Neuron (in vitro differentiated cells): ENCODE measurements around the gene PARD3B.

Source experiments
- H2AFZ ChIP-seq: one replicate; pipeline ENCODE4 v1.6.1; 2013; ENCODE audit warnings: low read depth, mild to moderate bottlenecking, inconsistent platforms, low read length, moderate library complexity
- H3K27me3 ChIP-seq: one replicate; pipeline ENCODE4 v1.6.1; 2013; ENCODE audit warnings: low read length; ENCODE audit not compliant: insufficient read depth
- H3K36me3 ChIP-seq: one replicate; pipeline ENCODE4 v1.6.1; 2013; ENCODE audit warnings: low read length; ENCODE audit not compliant: insufficient read depth
- H3K4me1 ChIP-seq: one replicate; pipeline ENCODE4 v1.6.1; 2013; ENCODE audit warnings: low read length; ENCODE audit not compliant: insufficient read depth
- H3K4me3 ChIP-seq: 2 replicates; pipeline ENCODE4 v1.5.1; 2013; ENCODE audit warnings: mild to moderate bottlenecking, low read length, moderate library complexity
- H3K9me3 ChIP-seq: one replicate; pipeline ENCODE4 v1.6.1; 2013; ENCODE audit warnings: low read length

Gene PARD3B

DNA sequence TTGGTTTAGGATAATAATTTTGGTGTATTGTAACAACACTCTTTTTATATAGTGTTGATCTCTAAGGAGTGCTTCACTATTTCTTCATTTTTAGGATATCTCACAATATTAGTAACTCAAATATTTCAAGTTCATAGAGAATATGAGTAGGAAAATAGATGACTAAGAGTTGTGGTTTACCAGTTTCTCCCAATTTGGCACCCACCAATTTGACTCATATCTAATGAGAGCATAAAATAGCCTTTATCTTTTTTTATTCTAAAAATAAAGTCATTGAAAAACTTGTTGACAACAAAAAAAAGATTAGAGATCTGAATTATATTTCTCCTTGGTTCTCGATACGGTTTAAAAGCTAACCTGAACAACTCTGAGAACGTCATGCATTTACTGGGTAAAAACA lies 204.0 kb downstream of the PARD3B start:
- H3K9me3 ChIP-seq, result peaks cover 5% of the 10 kb centered on the region
- H2AFZ ChIP-seq, result no peak overlapping the region
- H3K27me3 ChIP-seq, result no peaks in the 10 kb centered on the region
- H3K4me3 ChIP-seq, result no peak overlapping the region
- no peaks in the 10 kb centered on the region for H3K36me3 ChIP-seq
- no peaks in the 10 kb centered on the region for H3K4me1 ChIP-seq

DNA sequence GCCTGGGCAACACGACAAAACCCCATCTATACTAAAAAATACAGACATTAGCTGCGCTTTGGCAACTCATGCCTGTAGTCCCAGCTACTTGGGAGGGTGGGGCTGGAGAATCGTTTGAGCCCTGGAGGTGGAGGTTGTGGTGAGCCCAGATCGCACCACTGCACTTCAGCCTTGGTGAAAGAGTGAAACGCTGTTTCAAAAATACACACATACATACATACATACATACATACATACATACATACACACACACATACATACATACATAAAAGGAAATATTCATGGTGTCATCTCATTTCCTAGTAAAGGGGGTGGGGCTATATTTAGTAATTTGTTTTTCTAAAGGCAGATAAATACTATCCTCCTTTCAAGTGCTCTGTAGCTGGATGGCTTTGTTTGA lies 205.1 kb downstream of the PARD3B start:
- Histone ChIP-seq H3K27me3 (no peaks in the 10 kb centered on the region), H3K4me3 (no peak overlapping the region), H3K4me1 (no peaks in the 10 kb centered on the region), H3K9me3 (peaks cover 2% of the 10 kb centered on the region), H3K36me3 (no peaks in the 10 kb centered on the region), H2AFZ (no peak overlapping the region)

DNA sequence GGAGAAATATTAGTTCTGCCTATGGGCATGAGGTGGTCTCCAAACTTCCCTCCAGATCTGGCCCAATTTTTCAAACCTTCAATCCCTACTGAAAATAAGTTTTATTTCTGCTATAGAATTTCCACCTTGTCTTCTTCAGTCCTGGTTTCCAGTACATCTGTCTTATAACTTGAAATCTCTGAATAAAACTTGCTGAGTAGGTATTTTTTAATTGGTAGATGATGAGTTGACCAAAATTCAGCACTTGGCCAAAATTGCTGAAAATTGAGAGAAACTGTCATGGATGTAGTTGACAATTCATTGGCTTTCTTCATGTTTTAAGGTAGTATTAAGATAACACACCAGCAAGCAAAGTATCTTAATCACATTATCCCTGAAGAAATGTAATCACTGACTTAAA lies 206.2 kb downstream of the PARD3B start:
- H3K4me1 ChIP-seq, result no peaks in the 10 kb centered on the region
- H3K36me3 ChIP-seq, result no peaks in the 10 kb centered on the region
- no peak overlapping the region for H2AFZ ChIP-seq
- H3K9me3 ChIP-seq, result no peaks in the 10 kb centered on the region
- no peaks in the 10 kb centered on the region for H3K27me3 ChIP-seq
- H3K4me3 ChIP-seq, result no peak overlapping the region

DNA sequence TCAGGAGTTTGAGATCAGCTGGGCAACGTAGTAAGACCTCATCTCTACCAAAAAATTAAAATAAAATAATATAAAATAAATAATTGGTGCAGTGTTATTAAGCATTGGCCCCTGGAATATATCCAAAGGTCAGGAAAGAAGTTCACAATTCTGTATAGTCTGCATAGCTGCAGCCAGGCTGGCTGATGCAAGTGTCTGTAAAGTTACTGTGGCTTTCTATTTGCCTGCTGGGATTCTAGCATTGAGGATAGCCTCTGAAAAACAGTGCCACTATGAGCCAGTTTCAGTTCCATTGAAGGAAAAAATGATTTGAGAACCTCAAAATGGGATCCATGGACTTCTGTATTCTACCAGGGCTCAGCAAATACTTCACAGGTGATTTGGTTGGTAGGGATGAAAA lies 208.6 kb downstream of the PARD3B start:
- Histone ChIP-seq H2AFZ (no peak overlapping the region), H3K36me3 (no peaks in the 10 kb centered on the region), H3K4me1 (no peaks in the 10 kb centered on the region)

DNA sequence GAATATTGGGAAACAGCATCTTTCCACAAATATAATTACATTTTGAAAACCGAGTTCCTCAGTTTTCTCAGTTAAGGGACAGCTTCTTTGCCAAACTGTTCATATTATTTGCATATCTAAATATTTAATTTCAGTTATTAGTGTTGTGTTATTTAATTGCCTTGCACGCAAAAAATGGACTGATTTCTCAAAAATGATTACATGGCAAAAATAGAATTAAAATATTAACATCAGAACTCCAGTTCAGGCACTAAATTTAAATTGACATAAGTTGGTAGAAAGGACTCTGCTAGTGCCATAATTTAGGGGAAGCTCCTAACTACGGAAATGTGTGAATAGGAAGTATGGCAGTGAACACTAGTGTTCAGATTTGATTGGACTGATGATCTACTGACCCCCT lies 209.6 kb downstream of the PARD3B start:
- Histone ChIP-seq H3K4me3 (no peak overlapping the region), H2AFZ (no peak overlapping the region), H3K27me3 (no peaks in the 10 kb centered on the region), H3K9me3 (no peaks in the 10 kb centered on the region), H3K36me3 (no peaks in the 10 kb centered on the region), H3K4me1 (no peaks in the 10 kb centered on the region)

More for the DNA sequence above, 208.6 kb downstream of the PARD3B start:
- H3K4me3 ChIP-seq, result no peak overlapping the region
- H3K9me3 ChIP-seq, result no peaks in the 10 kb centered on the region
- H3K27me3 ChIP-seq, result no peaks in the 10 kb centered on the region

DNA sequence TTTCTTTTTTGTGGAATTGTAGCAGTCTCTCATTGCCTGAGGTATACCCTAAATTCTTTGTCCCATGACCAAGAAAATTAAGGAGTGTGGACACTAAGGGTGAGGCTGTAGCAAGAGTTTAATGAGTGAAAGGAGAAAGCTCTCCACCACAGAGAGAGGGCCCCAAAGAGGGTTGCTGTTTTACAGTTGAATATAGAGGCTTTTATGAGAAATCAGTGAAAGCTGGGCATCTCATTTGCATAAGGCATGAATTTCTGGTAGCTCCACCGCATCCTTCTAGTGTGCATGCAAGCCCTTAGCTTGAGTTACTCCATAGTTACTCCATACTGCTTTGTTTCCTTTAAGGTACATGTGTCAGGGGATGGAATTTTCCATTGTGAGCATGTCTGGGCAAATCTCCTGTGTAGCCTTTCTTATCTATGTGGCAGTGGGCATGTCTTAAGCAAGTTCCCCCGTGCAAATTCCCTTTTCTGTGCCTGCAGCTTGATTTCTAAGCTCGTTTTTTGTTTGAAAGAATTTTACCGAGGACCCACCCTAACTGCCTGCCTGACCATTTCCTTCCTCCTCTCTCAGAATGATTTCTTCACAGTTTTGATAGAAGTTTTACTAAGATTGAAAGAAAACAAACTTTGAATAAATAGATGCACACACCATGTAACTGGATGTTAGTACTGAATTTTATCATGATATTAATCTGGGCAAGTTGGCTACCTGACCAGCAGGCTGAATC lies 218.9 kb downstream of the PARD3B start:
- H3K27me3 ChIP-seq, result no peaks in the 10 kb centered on the region
- no peak overlapping the region for H2AFZ ChIP-seq
- no peaks in the 10 kb centered on the region for H3K36me3 ChIP-seq
- peaks cover 10% of the 10 kb centered on the region for H3K9me3 ChIP-seq
- H3K4me3 ChIP-seq, result no peak overlapping the region
- H3K4me1 ChIP-seq, result no peaks in the 10 kb centered on the region

DNA sequence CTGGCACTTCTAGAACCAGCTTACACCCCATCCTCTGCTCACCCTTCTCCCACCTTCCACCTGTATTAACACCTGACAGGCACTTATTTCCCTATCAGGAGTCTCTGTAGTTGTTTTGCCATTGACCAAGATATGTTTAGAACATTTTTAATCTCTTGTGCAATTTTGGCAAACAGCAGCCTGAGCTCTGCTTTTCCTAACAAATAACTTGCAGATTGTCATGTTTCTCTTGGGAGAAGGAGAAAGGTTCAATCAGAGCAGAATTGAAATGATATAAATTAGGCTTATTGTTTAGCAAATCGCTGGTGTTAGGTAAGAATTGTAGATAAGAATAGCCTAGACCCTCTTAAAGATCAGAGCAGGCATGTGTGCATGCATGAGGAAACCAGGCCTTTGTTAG lies 225.5 kb downstream of the PARD3B start:
- Histone ChIP-seq H3K4me3 (no peak overlapping the region), H3K4me1 (no peaks in the 10 kb centered on the region), H3K27me3 (no peaks in the 10 kb centered on the region), H3K9me3 (peaks cover 3% of the 10 kb centered on the region), H2AFZ (no peak overlapping the region), H3K36me3 (no peaks in the 10 kb centered on the region)

DNA sequence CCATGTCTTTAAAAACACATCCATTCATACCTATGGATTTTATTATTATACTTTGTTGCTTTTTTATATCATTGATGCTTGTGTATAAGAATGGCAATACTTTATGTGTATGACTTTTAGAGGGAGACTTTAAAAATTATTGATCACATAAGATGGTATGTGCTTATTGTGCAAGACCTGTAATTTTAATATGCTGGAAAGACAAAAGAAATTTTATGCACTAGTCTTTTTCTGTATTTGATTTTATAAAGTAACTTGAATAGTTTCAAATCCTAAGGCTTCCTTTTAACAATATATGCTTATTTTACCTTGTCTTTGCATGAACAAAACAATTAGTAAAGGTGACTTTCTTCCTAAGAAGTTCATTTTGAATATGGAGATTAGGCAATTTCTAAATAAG lies 226.4 kb downstream of the PARD3B start:
- H3K9me3 ChIP-seq, result peaks cover 3% of the 10 kb centered on the region
- no peak overlapping the region for H2AFZ ChIP-seq
- H3K36me3 ChIP-seq, result no peaks in the 10 kb centered on the region
- no peaks in the 10 kb centered on the region for H3K27me3 ChIP-seq
- H3K4me3 ChIP-seq, result no peak overlapping the region
- H3K4me1 ChIP-seq, result no peaks in the 10 kb centered on the region

DNA sequence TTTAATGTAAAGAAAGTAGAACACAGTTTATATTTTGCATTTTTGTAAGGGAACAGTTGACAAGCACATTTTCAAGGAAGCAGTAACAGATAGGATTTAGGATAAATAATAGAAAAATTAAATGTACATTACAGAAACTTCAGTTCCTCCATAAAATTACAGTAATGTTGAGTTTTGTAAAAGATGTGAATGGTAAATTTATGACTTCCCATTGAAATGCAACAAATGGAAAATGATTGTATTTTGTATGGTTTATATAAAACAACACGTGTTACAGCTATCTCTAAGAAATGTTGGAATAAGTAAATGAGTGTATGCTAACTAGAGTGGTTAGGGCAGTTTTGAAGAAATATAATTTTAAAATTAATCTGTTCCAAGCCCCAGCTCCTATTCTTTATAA lies 227.3 kb downstream of the PARD3B start:
- H3K4me1 ChIP-seq, result no peaks in the 10 kb centered on the region
- no peaks in the 10 kb centered on the region for H3K27me3 ChIP-seq
- H3K9me3 ChIP-seq, result peaks cover 3% of the 10 kb centered on the region
- no peak overlapping the region for H2AFZ ChIP-seq
- no peaks in the 10 kb centered on the region for H3K36me3 ChIP-seq
- H3K4me3 ChIP-seq, result no peak overlapping the region

DNA sequence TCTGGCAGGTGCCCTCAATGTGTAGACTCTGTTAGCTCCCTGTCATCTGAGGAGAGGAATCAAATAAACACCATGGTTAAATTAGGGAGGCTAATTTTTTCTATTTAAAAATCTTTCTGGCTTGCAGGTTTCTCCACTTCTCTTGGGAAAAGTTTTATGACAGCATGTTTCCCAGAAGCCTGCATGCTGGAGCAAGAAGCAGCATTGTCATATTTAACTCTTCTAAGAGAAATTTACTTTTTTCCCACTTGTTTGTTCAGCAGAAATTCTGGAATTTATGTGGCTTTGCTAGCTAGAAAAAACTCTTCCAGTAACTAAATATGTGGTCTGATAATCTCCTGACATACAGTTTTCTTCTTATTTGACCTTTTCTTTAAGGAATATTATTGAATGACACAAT lies 230.5 kb downstream of the PARD3B start:
- no peaks in the 10 kb centered on the region for H3K9me3 ChIP-seq

DNA sequence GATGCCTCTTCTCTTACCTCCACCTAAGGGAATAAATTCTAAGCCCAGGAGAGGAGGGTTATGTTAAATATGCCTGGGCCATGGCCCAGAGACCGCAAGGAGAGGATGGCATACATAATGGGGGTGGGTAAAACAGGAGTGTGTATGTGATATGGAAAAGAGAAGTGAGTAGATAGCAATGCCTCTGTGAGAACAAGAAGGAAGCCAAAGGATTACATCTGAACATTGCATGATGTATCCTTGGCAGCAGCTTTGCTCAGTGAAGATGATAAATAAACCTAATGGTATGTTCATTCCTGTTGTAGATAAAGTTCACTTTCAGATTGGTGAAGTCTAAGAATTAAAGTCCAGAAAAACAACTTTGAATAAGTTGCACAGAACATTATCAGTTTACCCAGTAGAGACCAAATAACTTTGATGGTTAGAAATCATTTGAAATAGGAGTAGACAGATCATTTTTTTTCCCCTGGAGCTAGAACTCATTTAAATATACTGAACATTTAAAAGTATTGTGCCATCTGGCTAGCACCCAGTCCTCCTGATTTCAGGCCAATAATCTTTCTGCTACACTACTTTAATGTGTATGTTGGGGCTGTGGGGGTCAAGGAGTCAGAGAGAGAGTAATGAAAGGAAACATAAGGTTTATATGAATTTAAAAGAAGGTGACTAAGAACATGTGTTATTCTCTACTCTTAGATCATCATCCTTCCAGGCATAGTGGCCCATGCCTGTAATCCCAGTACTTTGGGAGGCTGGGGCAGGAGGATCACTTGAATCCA lies 231.7 kb downstream of the PARD3B start:
- H3K9me3 ChIP-seq, result no peaks in the 10 kb centered on the region
- H3K4me1 ChIP-seq, result no peaks in the 10 kb centered on the region
- H2AFZ ChIP-seq, result no peak overlapping the region
- no peak overlapping the region for H3K4me3 ChIP-seq
- H3K27me3 ChIP-seq, result no peaks in the 10 kb centered on the region
- no peaks in the 10 kb centered on the region for H3K36me3 ChIP-seq

More for the DNA sequence above, 230.5 kb downstream of the PARD3B start:
- Histone ChIP-seq H3K4me3 (no peak overlapping the region), H2AFZ (no peak overlapping the region), H3K36me3 (no peaks in the 10 kb centered on the region), H3K4me1 (no peaks in the 10 kb centered on the region), H3K27me3 (no peaks in the 10 kb centered on the region)

DNA sequence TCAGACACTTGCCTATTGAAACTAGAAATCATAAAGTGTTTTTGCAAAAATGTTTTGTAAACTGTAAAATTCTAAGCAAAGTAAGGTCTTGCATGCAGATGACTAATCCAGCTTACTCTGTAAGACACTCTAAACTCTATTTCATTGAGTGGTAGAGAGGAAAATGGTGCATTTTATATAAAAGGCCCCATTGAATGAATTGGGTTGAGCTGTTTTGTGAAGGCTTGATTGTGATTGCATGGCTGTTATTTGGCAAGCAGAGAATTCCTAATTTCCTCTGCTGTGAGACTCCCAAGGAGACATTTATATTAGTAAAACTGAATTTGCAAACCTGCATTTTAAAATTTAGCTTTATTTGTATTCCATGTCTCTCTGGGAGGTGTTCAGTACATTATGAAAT lies 234.5 kb downstream of the PARD3B start:
- H3K4me3 ChIP-seq, result no peak overlapping the region
- no peaks in the 10 kb centered on the region for H3K27me3 ChIP-seq
- H3K4me1 ChIP-seq, result no peaks in the 10 kb centered on the region
- no peaks in the 10 kb centered on the region for H3K36me3 ChIP-seq
- H3K9me3 ChIP-seq, result no peaks in the 10 kb centered on the region
- no peak overlapping the region for H2AFZ ChIP-seq

DNA sequence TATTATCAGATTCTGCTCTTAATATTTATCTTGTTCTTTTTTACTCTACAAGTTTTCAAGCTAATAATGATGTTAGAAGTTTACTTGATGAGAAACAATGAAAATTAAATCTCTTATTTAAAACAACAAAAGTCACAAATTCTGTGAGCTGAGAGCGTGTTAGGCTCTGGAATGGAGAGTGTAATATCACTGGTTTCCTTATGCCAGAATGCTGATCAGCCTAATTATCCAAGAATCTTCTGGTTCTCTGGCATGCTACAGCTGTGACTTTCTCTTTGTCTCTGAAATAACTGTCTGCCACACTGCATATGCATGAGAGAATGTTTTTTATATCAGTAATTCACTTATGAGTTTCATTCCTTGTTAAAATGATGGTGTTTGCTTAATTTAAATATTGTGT lies 236.7 kb downstream of the PARD3B start:
- H3K4me3 ChIP-seq, result no peak overlapping the region
- H2AFZ ChIP-seq, result no peak overlapping the region

More for the DNA sequence above, 236.7 kb downstream of the PARD3B start:
- Histone ChIP-seq H3K4me1 (no peaks in the 10 kb centered on the region), H3K9me3 (no peaks in the 10 kb centered on the region), H3K36me3 (no peaks in the 10 kb centered on the region), H3K27me3 (no peaks in the 10 kb centered on the region)
